OCI-LY3 (cell line): ENCODE results near the gene FOSL2.

ENCODE experiments used
- CTCF ChIP-seq: fragments of 200-600, 300-600 bp; sonication (generic); IDR thresholded peaks from 2 replicates; pipeline ENCODE4 v1.5.1; 2014; ENCODE audit warnings: antibody characterized with exemption, low read length, low read depth
- EZH2phosphoT487 ChIP-seq: fragments of 200-600 bp; shearing (Covaris generic); IDR thresholded peaks from 2 replicates; pipeline ENCODE4 v1.6.1; 2018; ENCODE audit warnings: antibody characterized with exemption, mixed run types, low read depth

- no peak for TF ChIP-seq CTCF
- no peak for TF ChIP-seq EZH2phosphoT487
These were observed 5.6 kb downstream of the FOSL2 start for GRCh38 chr2:28398101-28398834.
